Stimulated activated CD8-positive, alpha-beta memory T cell treated with anti-CD3 and anti-CD28 coated beads, Interleukin-4, amount 100 ng/mL, for 24 hours (primary cell): ENCODE results near the gene FSCN2.

Experiments used
- DNase-seq: peaks from one replicate; pipeline ENCODE4 v3.0.0-alpha.2; 2020; ENCODE audit warnings: low read depth

The FSCN2 gene

GRCh38 chr17:81513753-81514488 is 14.3 kb upstream of the FSCN2 start:
- no peak for DNase-seq

- no peak for DNase-seq
Observed at GRCh38 chr17:81514489-81514738, 13.8 kb upstream of the FSCN2 start.

- peak; percentile 62 for DNase-seq
Observed at GRCh38 chr17:81514739-81515529, 13.2 kb upstream of the FSCN2 start.

GRCh38 chr17:81515530-81516041 is 12.6 kb upstream of the FSCN2 start:
- no peak for DNase-seq

- no peak for DNase-seq
Observed at GRCh38 chr17:81516439-81516838, 11.7 kb upstream of the FSCN2 start.

GRCh38 chr17:81517009-81517338 is 11.2 kb upstream of the FSCN2 start:
- no peak for DNase-seq

- DNase-seq: no peak
Observed at GRCh38 chr17:81517339-81518112, 10.7 kb upstream of the FSCN2 start.

GRCh38 chr17:81518113-81518784 is 9.9 kb upstream of the FSCN2 start:
- DNase-seq: no peak

- DNase-seq: no peak
Observed at GRCh38 chr17:81518785-81519283, 9.3 kb upstream of the FSCN2 start.

GRCh38 chr17:81519284-81520020 is 8.7 kb upstream of the FSCN2 start:
- DNase-seq: peak; percentile 51

- no peak for DNase-seq
Observed at GRCh38 chr17:81520021-81520901, 7.9 kb upstream of the FSCN2 start.

- DNase-seq: no peak
Observed at GRCh38 chr17:81522491-81523401, 5.4 kb upstream of the FSCN2 start.

- no peak for DNase-seq
Observed at GRCh38 chr17:81523402-81524038, 4.7 kb upstream of the FSCN2 start.

- no peak for DNase-seq
Observed at GRCh38 chr17:81524039-81524864, 3.9 kb upstream of the FSCN2 start.

GRCh38 chr17:81524865-81525159 is 3.4 kb upstream of the FSCN2 start:
- no peak for DNase-seq

- DNase-seq: no peak
Observed at GRCh38 chr17:81526662-81527571, 1.3 kb upstream of the FSCN2 start.

GRCh38 chr17:81528384-81528650 is 140 bp downstream of the FSCN2 start:
- DNase-seq: no peak
